Skeletal muscle tissue (tissue), 4 donors: Measurements from ENCODE around the gene MYH8. TPM values are rescaled to one million over a fixed set of nuclear protein-coding genes. Genes with fewer than 3 reads are reported as not detected.
A peak's percentile ranks its signal among the peaks of the same experiment; 100 is the strongest.

Experiments
- H3K27ac ChIP-seq: one replicate; pipeline ENCODE4 v1.7.0; 2013; ENCODE audit warnings: mild to moderate bottlenecking, low read depth, low read length, inconsistent platforms
- H3K27me3 ChIP-seq, 3 donors: one replicate each; pipeline ENCODE4 v1.7.0; 2013; ENCODE audit warnings: low read length in 3 of 3; ENCODE audit not compliant: control insufficient read depth in 3 of 3, insufficient read depth in 3 of 3
- H3K36me3 ChIP-seq, 3 donors: one replicate each; pipeline ENCODE4 v1.7.0; 2013; ENCODE audit warnings: low read length in 3 of 3; ENCODE audit not compliant: control insufficient read depth in 3 of 3, insufficient read depth in 3 of 3
- H3K4me1 ChIP-seq, 3 donors: one replicate each; pipeline ENCODE4 v1.7.0; 2013; ENCODE audit warnings: low read length in 3 of 3, mild to moderate bottlenecking in 3 of 3; ENCODE audit not compliant: control insufficient read depth in 3 of 3, insufficient read depth in 3 of 3
- H3K4me3 ChIP-seq, 3 donors: one replicate each; pipeline ENCODE4 v1.7.0; 2013; ENCODE audit warnings: low read length in 3 of 3
- H3K9ac ChIP-seq, 3 donors: one replicate each; pipeline ENCODE4 v1.7.0; 2013; ENCODE audit warnings: low read length in 3 of 3, mild to moderate bottlenecking in 3 of 3, moderate library complexity in 2 of 3, low read depth in 1 of 3
- H3K9me3 ChIP-seq, 3 donors: one replicate each; pipeline ENCODE4 v1.7.0; 2013; ENCODE audit warnings: low read length in 3 of 3; ENCODE audit not compliant: control insufficient read depth in 3 of 3
- total RNA-seq: library from RNA; depleted of rRNA; stranded (reverse); fragments of >200 nt; gene quantifications from one replicate; pipeline ENCODE4 v1.2.3, GENCODE V29; 2014
- donor health status: Osteomylitis.

The MYH8 gene
- total RNA-seq, 1 donor from 2014 or later: 3,493 TPM

DNA sequence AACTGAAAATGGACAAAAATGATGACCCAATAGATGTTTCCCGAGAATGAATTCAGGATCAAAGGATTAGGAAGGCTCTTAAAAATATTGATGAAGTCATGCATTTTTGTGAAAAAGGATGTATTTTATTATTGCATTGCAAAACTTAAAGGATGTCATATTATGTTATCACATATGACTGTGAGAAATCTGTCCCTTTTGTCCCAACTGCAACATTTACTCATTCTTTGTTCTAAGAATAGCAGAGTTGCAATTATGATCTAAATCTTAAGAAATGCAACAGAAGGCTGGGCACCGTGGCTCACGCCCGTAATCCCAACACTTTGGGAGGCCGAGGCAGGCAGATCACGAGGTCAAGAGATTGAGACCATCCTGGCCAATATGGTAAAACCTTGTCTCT, 35.9 kb downstream of the MYH8 start:
- H3K27me3 ChIP-seq: no peaks in the 10 kb centered on the region
- no peaks in the 10 kb centered on the region for H3K36me3 ChIP-seq
- H3K9me3 ChIP-seq: no peaks in the 10 kb centered on the region
- H3K9ac ChIP-seq: no peak overlapping the region
- no peak overlapping the region for H3K27ac ChIP-seq
- no peak overlapping the region for H3K4me3 ChIP-seq
- peaks cover 2 to 11% (median 4%) of the 10 kb centered on the region in 3 donors for H3K4me1 ChIP-seq

GRCh38 chr17:10384175-10384574, 37.6 kb downstream of the MYH8 start:
- Histone ChIP-seq H3K27ac (peak overlapping the region; percentile 89), H3K4me1 (peaks cover 2 to 11% (median 4%) of the 10 kb centered on the region in 3 donors), H3K36me3 (no peaks in the 10 kb centered on the region), H3K9ac (no peak overlapping the region), H3K4me3 (no peak overlapping the region), H3K9me3 (no peaks in the 10 kb centered on the region), H3K27me3 (no peaks in the 10 kb centered on the region)

DNA sequence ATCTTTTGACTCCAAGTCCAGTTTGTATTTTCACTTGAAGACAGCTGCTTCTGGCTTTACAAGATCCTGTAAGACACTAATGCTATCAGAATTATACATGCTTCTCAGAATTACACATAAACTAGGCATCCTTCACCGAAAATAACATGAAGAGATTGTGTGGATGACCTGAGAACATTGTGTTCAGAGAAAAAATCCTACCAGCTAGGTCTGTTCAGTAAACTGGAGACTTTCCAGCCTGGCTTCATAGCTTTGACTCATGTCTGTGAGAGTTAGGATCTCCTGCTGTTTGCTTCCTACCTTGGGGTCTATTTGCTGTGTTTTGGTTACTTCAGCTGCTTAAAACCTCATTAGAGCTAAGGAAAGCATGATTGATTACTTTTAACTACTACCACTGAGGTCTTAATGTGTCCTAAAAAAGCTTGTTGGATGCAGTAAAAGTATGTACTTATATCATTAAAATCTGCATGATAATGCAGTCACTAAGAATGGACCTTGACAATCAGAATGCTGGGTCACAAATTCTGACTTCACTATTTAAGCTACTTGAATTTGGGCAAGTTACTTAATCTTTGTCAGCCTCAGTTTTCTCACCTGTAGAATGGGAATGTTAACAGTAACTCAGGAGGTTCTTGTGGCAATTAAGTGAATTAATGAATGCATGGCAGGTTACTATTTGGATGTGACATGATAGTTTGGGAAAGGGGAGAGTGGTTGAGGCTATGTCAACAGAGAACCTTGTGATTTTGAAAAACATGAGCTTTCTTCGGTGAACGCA, 40.9 kb downstream of the MYH8 start:
- peaks cover 2 to 11% (median 4%) of the 10 kb centered on the region in 3 donors for H3K4me1 ChIP-seq
- H3K4me3 ChIP-seq: no peak overlapping the region
- no peak overlapping the region for H3K27ac ChIP-seq
- H3K9me3 ChIP-seq: no peaks in the 10 kb centered on the region
- H3K27me3 ChIP-seq: no peaks in the 10 kb centered on the region
- no peak overlapping the region for H3K9ac ChIP-seq
- H3K36me3 ChIP-seq: no peaks in the 10 kb centered on the region

DNA sequence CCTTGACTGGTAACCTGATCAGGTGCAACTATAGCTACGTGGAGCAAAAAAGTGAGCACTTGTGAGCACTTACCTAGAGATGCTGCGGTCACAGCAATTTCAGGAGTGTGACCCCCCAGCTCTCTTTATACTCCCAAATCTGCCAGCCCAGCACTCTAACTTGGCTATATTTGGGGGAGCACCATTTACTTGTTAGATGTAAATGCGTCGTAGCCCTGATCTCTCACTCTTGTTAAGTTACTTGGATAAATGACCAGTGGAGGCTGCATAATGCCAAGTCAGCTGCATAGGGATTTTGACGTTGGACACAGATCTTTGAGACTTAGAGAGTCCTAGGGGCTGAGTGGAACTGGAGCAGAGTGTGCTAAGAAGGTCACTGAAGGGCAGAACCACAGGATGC, 48.8 kb downstream of the MYH8 start, which contains the start of gene MYH13:
Gene MYH13 (minus strand): TSS at position 101 of the 400 bp plus-strand sequence. CDS start 8,476 bp downstream, outside the sequence.
- Histone ChIP-seq H3K4me1 (no peaks in the 10 kb centered on the region), H3K9me3 (no peaks in the 10 kb centered on the region), H3K27ac (no peak within 1 kb of the TSS), H3K27me3 (no peaks in the 10 kb centered on the region), H3K9ac (no peak within 1 kb of the TSS), H3K4me3 (no peak within 1 kb of the TSS), H3K36me3 (no peaks in the 10 kb centered on the region)

GRCh38 chr17:10370016-10370608, 51.6 kb downstream of the MYH8 start:
- Histone ChIP-seq H3K4me3 (no peak overlapping the region), H3K27me3 (no peaks in the 10 kb centered on the region), H3K36me3 (no peaks in the 10 kb centered on the region), H3K27ac (no peak overlapping the region), H3K9ac (no peak overlapping the region), H3K4me1 (no peaks in the 10 kb centered on the region), H3K9me3 (no peaks in the 10 kb centered on the region)

GRCh38 chr17:10369239-10369638, 52.5 kb downstream of the MYH8 start:
- no peaks in the 10 kb centered on the region for H3K4me1 ChIP-seq
- H3K9ac ChIP-seq: no peak overlapping the region
- no peak overlapping the region for H3K4me3 ChIP-seq
- H3K9me3 ChIP-seq: no peaks in the 10 kb centered on the region
- H3K27me3 ChIP-seq: no peaks in the 10 kb centered on the region
- H3K36me3 ChIP-seq: no peaks in the 10 kb centered on the region
- H3K27ac ChIP-seq: no peak overlapping the region

DNA sequence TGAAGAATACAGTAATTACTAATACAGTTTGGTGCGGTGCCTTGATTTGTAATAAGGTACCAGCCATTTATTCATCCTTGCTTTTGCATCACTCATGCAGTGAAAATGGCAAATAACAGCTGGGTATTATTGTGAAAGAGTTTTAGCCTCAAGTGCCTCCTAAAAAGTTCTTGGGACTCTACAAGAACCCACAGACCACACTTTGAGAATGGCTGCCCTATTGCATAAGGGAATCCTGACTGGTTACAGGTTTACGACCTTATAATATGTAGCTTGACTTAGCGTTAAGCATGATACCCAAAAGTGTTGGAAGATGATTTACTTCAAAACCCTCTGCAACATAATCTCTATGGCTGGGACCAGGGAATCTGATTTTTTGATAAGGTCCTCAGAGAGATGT, 53.2 kb downstream of the MYH8 start:
- H3K36me3 ChIP-seq: no peaks in the 10 kb centered on the region
- no peaks in the 10 kb centered on the region for H3K27me3 ChIP-seq
- no peaks in the 10 kb centered on the region for H3K4me1 ChIP-seq
- H3K9ac ChIP-seq: no peak overlapping the region
- H3K9me3 ChIP-seq: no peaks in the 10 kb centered on the region
- H3K27ac ChIP-seq: no peak overlapping the region
- H3K4me3 ChIP-seq: no peak overlapping the region

DNA sequence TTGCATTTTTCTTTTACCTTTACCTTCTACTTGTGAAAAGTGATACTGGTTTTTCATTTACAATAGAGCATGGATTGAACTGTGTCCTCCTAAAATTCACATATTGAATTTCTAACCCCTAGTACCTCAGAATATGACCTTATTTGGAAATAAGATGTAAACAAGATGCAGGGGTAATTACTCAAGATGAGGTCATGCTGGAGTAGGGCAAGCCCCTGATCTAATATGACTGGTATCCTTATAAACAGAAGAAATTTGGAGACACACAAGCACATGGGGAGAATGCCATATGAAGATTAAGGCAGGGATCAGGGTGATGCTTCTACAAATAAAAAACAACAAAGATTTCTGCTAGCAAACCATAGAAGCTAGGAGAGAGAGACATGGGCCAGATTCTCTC, 61.2 kb downstream of the MYH8 start:
- no peak overlapping the region for H3K4me3 ChIP-seq
- H3K27ac ChIP-seq: no peak overlapping the region
- peaks cover 0 to 4% (median 4%) of the 10 kb centered on the region in 3 donors for H3K4me1 ChIP-seq
- H3K9ac ChIP-seq: no peak overlapping the region
- H3K9me3 ChIP-seq: no peaks in the 10 kb centered on the region
- H3K27me3 ChIP-seq: peaks cover 0 to 3% (median 0%) of the 10 kb centered on the region in 3 donors
- H3K36me3 ChIP-seq: no peaks in the 10 kb centered on the region

GRCh38 chr17:10357768-10358167, 64.0 kb downstream of the MYH8 start:
- H3K4me1 ChIP-seq: peaks cover 0 to 4% (median 4%) of the 10 kb centered on the region in 3 donors
- no peaks in the 10 kb centered on the region for H3K36me3 ChIP-seq
- no peak overlapping the region for H3K4me3 ChIP-seq
- H3K27me3 ChIP-seq: peaks cover 0 to 3% (median 0%) of the 10 kb centered on the region in 3 donors
- H3K9me3 ChIP-seq: no peaks in the 10 kb centered on the region
- H3K9ac ChIP-seq: no peak overlapping the region
- H3K27ac ChIP-seq: no peak overlapping the region

- H3K27ac ChIP-seq: no peak overlapping the region
- no peaks in the 10 kb centered on the region for H3K27me3 ChIP-seq
Measured at GRCh38 chr17:10354651-10355050, 67.1 kb downstream of the MYH8 start.

More at GRCh38 chr17:10354651-10355050, 67.1 kb downstream of the MYH8 start:
- no peaks in the 10 kb centered on the region for H3K36me3 ChIP-seq
- H3K4me1 ChIP-seq: peaks cover 0 to 4% (median 4%) of the 10 kb centered on the region in 3 donors
- no peak overlapping the region for H3K4me3 ChIP-seq
- H3K9ac ChIP-seq: no peak overlapping the region
- H3K9me3 ChIP-seq: no peaks in the 10 kb centered on the region
